ENCODE measurements around the gene ABHD17C. TPM values are rescaled to one million over a fixed set of nuclear protein-coding genes. Genes with fewer than 3 reads are reported as not detected.
"Not testable (repeated sequence)": the region's sequence is repeated elsewhere in the genome, so short reads cannot be mapped to it uniquely, and the experiment has no call there.

ABHD17C gene
- total RNA-seq, 1 experiment from 2014 or later = 10.3 TPM

DNA sequence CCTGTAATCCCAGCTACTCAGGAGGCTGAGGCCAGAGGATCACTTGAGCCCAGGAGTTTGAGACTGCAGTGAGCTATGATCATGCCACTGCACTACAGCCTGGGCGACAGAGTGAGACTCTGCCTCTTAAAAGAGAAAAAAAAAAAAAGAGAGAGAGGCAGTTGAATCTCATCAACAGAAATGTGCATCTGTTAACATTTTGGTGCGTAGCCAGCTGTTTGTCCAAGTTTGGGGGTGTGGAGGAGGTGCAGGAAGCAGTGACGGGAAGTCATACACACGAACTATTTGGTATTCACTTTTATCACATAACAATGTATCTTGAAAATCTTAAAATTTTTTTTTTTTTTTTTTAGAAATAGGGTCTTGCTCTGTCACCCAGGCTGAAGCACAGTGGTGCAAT is 65.8 kb downstream of the ABHD17C start:
- ATAC-seq (no peak), DNase-seq (no peak)
- TF ChIP-seq, protein P1, sequence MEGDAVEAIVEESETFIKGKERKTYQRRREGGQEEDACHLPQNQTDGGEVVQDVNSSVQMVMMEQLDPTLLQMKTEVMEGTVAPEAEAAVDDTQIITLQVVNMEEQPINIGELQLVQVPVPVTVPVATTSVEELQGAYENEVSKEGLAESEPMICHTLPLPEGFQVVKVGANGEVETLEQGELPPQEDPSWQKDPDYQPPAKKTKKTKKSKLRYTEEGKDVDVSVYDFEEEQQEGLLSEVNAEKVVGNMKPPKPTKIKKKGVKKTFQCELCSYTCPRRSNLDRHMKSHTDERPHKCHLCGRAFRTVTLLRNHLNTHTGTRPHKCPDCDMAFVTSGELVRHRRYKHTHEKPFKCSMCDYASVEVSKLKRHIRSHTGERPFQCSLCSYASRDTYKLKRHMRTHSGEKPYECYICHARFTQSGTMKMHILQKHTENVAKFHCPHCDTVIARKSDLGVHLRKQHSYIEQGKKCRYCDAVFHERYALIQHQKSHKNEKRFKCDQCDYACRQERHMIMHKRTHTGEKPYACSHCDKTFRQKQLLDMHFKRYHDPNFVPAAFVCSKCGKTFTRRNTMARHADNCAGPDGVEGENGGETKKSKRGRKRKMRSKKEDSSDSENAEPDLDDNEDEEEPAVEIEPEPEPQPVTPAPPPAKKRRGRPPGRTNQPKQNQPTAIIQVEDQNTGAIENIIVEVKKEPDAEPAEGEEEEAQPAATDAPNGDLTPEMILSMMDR (conservative IDR thresholded peaks at IDR 0.05; ENCODE audit: low read depth, low read length) = no peak
- no peak for TF ChIP-seq EZH2 (IDR thresholded peaks at IDR 0.05; ENCODE audit: low read length, unreplicated experiment)
- no peak for TF ChIP-seq EZH2phosphoT487 (IDR thresholded peaks at IDR 0.05; ENCODE audit: borderline replicate concordance, low read length)
- BruUV-seq (replicated peaks) = no TSS peak
- H4K20me1 ChIP-seq (ENCODE audit: low read length) = no peaks in the 10 kb centered on the region
- no peaks in the 10 kb centered on the region for H3K9me3 ChIP-seq (ENCODE audit: low read length)
- H2AFZ ChIP-seq (ENCODE audit: low read length) = no peak overlapping the region
- H3K27me3 ChIP-seq (ENCODE audit: low read length) = no peaks in the 10 kb centered on the region
- CTCF ChIA-PET = no interaction called here
- H3K4me3 ChIP-seq (ENCODE audit: low read length) = no peak overlapping the region
- H3K9me2 ChIP-seq (replicated peaks; ENCODE audit: low read length) = no peaks in the 10 kb centered on the region
- H3K9ac ChIP-seq (ENCODE audit: low read length) = no peak overlapping the region
- no peak overlapping the region for H3K27ac ChIP-seq (ENCODE audit: low read length)
- intact Hi-C loops (cut with micrococcal nuclease) = no loop called here
- no peaks in the 10 kb centered on the region for H3K79me2 ChIP-seq (ENCODE audit: low read length)
- no peaks in the 10 kb centered on the region; the same call in 1 of the 2 replicates for H3K36me3 ChIP-seq (ENCODE audit: low read depth, low read length)
- no peaks in the 10 kb centered on the region for H3F3A ChIP-seq (ENCODE audit: low read length, unreplicated experiment)
- POLR2A ChIA-PET (ENCODE audit: unreplicated experiment) = no interaction called here
- no peaks in the 10 kb centered on the region for H3K4me1 ChIP-seq (ENCODE audit: insufficient read depth, low read length)
- no peak overlapping the region for H3K4me2 ChIP-seq (ENCODE audit: low read length)

- CTCF ChIA-PET = no interaction called here
- DNase-seq = no peak
- no TSS peak for BruUV-seq (replicated peaks)
Observed at GRCh38 chr15:80761754-80762153, 66.6 kb downstream of the ABHD17C start.

DNA sequence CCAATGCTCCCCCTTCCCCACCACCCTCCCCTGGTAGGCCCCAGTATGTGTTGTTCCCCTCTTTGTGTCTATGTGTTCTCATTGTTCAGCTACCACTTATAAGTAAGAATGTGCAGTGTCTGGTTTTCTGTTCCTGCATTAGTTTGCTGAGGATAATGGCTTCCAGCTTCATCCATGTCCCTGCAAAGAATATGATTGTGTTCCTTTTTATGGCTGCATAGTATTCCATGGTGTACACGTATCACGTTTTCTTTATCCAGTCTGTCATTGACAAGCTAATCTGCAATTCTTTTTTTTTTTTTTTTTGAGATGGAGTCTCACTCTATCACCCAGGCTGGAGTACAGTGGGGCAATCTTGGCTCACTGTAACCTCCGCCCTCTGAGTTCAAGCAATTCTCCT is 68.1 kb downstream of the ABHD17C start:
- intact Hi-C loops (cut with micrococcal nuclease); POLR2A ChIA-PET (ENCODE audit: unreplicated experiment); CTCF ChIA-PET: not testable (repeated sequence)

More at GRCh38 chr15:80761754-80762153, 66.6 kb downstream of the ABHD17C start:
- intact Hi-C loops (cut with micrococcal nuclease) = no loop called here
- Histone ChIP-seq H2AFZ (ENCODE audit: low read length) (no peak overlapping the region), H3F3A (ENCODE audit: low read length, unreplicated experiment) (no peaks in the 10 kb centered on the region), H3K9me2 (replicated peaks; ENCODE audit: low read length) (no peaks in the 10 kb centered on the region), H4K20me1 (ENCODE audit: low read length) (no peaks in the 10 kb centered on the region), H3K9ac (ENCODE audit: low read length) (no peak overlapping the region), H3K4me1 (ENCODE audit: insufficient read depth, low read length) (no peaks in the 10 kb centered on the region), H3K9me3 (ENCODE audit: low read length) (no peaks in the 10 kb centered on the region), H3K79me2 (ENCODE audit: low read length) (no peaks in the 10 kb centered on the region), H3K4me2 (ENCODE audit: low read length) (no peak overlapping the region), H3K27me3 (ENCODE audit: low read length) (no peaks in the 10 kb centered on the region), H3K36me3 (ENCODE audit: low read depth, low read length) (no peaks in the 10 kb centered on the region), H3K4me3 (ENCODE audit: low read length) (no peak overlapping the region), H3K27ac (ENCODE audit: low read length) (no peak overlapping the region)
- POLR2A ChIA-PET (ENCODE audit: unreplicated experiment) = no interaction called here
- ATAC-seq = no peak
- TF ChIP-seq EZH2 (IDR thresholded peaks at IDR 0.05; ENCODE audit: low read length, unreplicated experiment) (no peak), EZH2phosphoT487 (IDR thresholded peaks at IDR 0.05; ENCODE audit: borderline replicate concordance, low read length) (no peak)
- TF ChIP-seq, protein P1 (conservative IDR thresholded peaks at IDR 0.05; ENCODE audit: low read depth, low read length) = no peak

More for the DNA sequence above, 68.1 kb downstream of the ABHD17C start:
- H3K4me2 ChIP-seq (ENCODE audit: low read length); H3K9ac ChIP-seq (ENCODE audit: low read length); H3K27me3 ChIP-seq (ENCODE audit: low read length); H3K4me1 ChIP-seq (ENCODE audit: insufficient read depth, low read length); H4K20me1 ChIP-seq (ENCODE audit: low read length); DNase-seq; H3K27ac ChIP-seq (ENCODE audit: low read length); ATAC-seq; H2AFZ ChIP-seq (ENCODE audit: low read length); BruUV-seq (replicated peaks); H3K36me3 ChIP-seq (ENCODE audit: low read depth, low read length); H3K9me2 ChIP-seq (replicated peaks; ENCODE audit: low read length); H3K79me2 ChIP-seq (ENCODE audit: low read length); H3K4me3 ChIP-seq (ENCODE audit: low read length); H3F3A ChIP-seq (ENCODE audit: low read length, unreplicated experiment); H3K9me3 ChIP-seq (ENCODE audit: low read length): not testable (repeated sequence)

All from PC-3 (cell line).